Measurements from ENCODE around the gene WFDC5. TPM values are rescaled to one million over a fixed set of nuclear protein-coding genes. Genes with fewer than 3 reads are reported as not detected.

Gene WFDC5
- total RNA-seq, 1 donor from 2014 or later: not detected

DNA sequence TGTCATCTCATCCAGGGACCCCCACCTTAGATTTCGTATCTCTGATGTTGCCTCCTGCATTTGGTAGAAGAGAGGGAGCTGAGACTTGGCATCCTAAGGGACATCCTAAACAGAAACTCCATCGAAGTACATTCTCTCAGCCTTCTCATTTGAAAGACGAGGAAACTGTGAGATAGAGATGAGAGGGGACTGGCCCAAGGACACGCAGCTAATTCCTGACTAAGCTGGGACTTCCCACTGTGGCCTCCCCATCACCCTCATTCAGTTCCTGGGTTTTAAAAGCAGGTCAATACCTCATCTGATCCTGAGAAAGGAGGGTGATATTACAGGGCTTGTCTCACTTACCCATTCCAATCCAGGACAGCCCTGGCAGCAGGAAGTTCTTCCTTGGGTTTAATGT, 855 bp upstream of the WFDC5 start:
- no peak for DNase-seq (ENCODE audit: low read depth)

DNA sequence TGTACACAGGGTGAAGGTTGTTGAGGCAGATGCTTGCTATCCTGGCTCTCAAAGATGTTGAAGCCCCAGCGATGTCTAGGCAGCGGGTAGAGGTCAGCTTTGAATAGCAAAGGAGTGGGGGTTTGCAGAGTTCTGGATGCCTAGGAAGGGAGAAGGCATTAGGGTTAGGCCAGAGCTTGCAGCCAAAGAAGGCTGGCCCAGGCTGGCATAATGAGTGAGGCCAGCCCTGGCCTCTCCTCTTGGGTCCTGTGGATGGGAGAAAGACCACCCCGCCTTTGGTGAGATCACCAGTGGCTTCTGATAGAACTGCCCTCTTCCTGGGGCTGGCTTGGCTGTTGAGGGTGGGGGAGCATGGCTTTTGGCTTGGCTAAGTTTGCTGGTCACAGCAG, 406 bp upstream of the WFDC5 start:
- no peak for DNase-seq (ENCODE audit: low read depth)

- no peak for DNase-seq (ENCODE audit: low read depth)
These were observed 1.1 kb downstream of the WFDC5 start for GRCh38 chr20:45113865-45114264.

- DNase-seq (ENCODE audit: low read depth): no peak
These were observed 2.2 kb downstream of the WFDC5 start for GRCh38 chr20:45112754-45113153.

DNA sequence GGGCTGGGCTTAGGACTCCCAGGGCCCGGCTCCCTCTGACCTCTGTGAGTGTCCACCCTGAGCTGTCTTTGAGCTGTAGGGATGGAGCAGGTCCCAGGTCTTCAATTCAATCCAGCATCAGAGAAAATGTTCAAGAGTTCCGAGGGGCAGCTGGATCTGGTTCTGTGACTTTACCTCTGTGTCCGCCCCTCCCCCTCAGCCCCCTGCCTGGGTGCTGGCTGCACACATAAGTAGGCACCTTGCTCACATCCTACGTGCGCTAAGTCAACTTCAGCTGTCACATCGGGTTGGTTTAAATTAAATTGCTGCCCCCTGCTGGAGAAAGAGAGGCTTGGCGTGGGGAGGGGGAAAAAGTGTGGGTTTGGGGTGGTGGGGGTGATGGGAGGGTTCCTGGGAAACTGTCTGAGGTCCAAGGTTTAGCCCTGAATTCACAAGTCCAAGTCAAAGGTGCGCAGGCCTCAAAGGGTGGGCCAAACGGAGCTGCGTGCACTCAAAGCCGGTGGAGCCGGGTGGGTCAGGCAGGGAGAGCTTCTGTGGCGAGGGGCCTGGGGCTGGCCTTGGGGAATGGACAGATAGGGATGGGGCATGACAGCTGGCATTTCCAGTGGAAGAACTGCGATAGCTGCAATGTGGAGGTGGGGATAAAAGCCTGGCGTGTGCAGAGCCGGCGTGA, 3.0 kb downstream of the WFDC5 start:
- DNase-seq (ENCODE audit: low read depth): peak; percentile 18

GRCh38 chr20:45111285-45111684, 3.7 kb downstream of the WFDC5 start:
- no peak for DNase-seq (ENCODE audit: low read depth)

DNA sequence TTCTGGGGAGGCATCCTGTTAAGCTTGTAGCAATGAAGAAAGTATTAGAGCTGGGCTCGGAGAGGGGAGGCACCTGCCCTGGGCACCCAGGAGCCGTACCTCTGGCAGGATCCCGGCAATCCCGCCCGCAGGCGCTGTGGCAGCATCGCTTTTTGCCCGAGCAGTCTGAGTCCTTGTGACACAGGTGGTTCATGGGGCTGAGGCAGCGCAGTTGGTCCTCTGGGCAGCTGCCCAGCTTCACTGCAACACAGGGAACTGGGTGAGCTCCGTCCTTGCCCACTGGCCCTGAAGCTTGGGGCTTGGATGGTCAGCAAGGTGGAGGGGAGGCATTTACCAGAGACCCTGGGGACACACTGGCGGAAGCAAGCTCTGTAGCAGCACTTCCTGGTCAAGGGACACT, 4.7 kb downstream of the WFDC5 start:
- DNase-seq (ENCODE audit: low read depth): no peak

DNA sequence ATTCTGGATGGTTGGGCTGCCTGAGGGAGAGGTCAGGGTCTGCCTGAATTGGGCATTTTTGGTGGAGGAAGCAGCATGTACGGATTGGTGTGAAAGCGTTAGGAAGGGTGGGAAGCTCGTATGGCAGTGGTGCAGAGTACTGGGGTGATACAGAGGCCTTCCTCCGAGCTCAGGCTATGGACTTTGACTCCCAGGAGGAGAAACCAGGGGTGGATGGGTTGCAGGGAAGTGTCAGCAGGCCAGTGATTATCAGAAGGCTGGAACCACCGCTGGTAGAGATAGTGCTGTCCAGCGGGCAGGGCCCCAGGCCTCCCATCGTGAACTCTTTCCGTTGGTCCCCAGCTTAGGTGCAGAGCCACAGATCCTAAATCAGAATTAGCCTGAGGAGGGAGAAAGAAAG, 5.3 kb downstream of the WFDC5 start:
- no peak for DNase-seq (ENCODE audit: low read depth)

DNA sequence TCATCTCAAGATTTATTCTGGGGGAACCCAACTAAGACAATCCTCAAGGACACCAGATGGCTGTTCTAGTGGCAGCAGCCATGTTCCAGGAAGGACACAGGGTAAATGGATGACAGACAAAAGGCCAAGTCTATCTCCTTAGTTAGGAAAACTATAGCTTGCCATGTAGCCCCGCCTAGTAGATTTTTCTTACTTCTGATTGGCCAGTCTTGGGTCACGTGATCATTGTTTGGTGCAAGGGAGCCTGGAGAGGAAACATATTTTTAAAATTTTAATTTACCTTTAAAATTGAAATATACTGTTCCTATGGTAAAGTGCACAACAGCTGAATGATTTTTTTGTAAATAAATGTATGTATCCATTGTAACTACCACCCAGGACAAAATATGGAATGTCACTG, 9.7 kb downstream of the WFDC5 start:
- peak; percentile 41 for DNase-seq (ENCODE audit: low read depth)

DNA sequence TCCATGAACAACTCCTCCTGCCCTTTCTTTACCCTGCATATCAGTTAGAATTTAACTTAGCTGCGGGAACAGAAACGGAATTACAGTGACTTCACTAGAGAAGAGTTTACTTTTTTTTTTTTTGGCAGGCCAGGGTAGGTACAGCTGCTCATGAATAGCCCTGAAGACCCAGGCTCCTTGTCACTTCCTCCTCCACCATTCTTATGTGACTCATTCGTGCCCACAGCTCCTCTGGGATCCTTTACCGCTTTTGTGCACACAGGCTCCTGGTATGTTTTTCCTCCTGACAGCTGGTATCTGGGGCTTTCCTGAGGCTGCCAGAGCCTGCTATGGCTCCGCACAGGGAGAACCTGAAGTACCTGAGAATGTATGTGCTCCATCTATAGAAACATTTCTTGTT, 10.2 kb downstream of the WFDC5 start:
- peak; percentile 96 for DNase-seq (ENCODE audit: low read depth)

DNA sequence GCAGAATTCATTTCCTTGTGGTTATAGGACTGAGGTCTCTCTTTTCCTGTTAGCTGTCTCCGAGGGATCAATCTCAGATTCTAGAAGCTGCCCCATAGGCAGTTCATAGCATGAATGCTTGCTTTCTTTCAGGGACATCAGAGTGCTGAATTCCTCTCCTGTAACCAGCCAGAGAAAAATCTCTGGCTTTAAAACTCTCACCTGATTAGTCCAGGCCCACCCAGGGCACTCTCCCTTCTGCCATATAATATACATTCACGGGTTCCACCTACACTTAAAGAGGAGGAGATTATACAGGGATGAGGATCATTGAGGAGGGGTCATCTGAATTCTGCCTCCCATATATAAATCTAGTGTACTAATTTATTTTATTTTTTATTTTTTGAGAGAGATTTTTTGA, 11.9 kb downstream of the WFDC5 start:
- no peak for DNase-seq (ENCODE audit: low read depth)

DNA sequence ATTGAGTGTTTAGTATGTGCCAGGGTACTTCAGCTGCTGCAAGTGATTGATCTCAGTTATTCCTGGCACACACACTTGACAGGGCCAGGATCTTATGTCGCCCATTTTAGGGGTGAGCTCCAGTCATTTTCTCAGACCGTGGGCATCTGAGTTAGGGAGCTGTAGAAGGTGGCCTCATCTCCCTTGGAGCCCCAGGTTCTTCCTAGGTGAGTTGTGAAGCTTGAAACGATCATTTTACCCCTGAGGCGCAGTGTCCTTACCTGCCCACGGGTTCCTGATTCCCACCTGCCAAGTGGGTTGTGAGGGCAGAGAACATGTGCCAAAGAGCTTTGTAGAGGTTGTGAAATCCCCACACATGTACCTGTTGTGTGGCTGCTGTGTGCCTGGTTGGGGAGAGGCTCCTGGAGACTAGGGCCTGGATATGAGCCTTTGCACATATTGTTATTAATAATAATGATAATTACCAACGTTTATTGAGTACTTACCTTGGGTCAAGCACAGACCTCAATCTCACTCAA, 13.6 kb downstream of the WFDC5 start:
- no peak for DNase-seq (ENCODE audit: low read depth)

DNA sequence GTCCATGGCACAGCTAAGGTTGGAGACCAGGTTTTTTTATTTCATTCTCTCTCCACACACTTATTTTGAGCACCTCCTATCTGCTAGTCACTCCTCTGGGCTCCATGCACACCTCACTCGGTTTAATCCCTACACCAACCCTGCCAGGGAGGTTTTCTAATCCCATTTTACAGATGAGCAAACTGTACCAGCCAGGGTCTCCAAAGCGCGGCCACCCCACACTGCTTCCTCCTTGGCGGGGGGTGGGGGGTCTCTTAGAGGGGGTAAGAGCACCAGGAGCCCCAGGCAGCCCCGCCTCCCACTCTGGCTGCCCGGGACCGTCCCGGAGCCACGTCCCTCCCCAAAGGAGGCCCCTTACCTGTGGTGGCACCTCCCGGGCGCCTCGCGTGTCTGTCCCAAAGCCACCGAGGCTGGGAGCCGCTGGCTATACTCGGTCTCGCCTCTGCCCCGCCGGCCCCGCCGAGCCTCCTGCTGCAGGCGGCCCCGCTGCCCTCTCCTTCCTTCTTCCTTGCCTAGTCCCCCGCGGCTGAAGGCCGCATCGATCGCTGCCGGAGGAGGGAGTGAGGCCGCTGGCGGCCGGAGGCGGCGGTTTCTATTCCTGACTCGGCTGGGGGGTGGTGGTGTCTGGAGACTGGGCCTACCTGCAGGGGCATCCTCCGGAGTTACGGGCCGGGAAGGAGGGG, 14.3 kb downstream of the WFDC5 start, which contains the start of gene KCNS1:
Gene KCNS1 (minus strand): TSS at position 565 of the 683 bp plus-strand sequence. CDS start 1,891 bp downstream, outside the sequence.
- no peak for DNase-seq (ENCODE audit: low read depth)

- no peak for DNase-seq (ENCODE audit: low read depth)
These were observed 16.7 kb downstream of the WFDC5 start for GRCh38 chr20:45098103-45098773.

DNA sequence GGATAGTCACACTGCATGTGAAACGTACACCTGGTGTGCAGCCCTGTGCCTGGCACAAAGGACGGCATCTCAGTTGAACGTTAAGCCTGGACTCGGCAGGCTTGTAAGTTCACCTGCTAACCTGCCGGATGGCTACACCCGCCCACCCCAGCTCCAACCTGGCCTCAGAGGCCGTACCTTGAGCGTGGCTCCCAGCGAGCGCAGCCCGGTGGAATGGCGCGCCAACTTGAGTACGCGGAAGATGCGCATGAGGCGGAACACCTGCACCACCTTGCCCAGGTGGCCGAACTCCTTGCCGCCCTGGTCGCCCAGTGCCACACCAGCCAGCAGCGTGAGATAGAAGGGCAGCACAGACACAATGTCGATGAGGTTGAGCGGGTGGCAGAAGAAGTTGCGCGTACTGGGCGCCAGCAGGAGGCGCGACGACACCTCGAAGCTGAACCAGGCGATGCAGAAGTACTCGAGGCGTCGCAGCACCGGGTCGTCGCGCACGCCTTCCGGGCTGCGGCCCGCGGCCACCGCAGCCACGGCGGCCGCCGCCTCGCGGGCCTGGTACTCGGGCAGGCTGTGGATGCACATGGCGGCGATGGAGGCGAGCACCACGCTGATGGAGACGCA, 17.4 kb downstream of the WFDC5 start:
- DNase-seq (ENCODE audit: low read depth): no peak

DNA sequence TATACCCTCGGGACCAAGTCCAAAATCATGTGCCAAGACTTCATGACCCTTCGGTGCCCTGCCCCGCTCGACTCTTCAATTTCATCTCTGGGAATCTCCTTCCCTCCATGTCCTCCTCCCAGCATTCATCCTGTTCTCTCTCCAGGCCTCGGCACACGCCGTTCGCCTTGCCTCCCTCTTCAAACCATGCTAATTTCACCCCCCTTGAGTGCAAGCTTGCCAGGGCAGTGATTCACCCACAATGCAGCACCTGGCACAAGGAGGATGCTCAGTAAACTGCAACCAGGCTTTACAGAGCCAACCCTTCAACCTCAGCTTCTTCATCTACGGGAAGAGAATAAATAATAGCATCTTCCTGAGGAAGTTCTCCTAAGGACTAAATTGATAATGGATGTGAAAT, 18.2 kb downstream of the WFDC5 start:
- no peak for DNase-seq (ENCODE audit: low read depth)

GRCh38 chr20:45095805-45096238, 19.2 kb downstream of the WFDC5 start:
- peak; percentile 78 for DNase-seq (ENCODE audit: low read depth)

DNA sequence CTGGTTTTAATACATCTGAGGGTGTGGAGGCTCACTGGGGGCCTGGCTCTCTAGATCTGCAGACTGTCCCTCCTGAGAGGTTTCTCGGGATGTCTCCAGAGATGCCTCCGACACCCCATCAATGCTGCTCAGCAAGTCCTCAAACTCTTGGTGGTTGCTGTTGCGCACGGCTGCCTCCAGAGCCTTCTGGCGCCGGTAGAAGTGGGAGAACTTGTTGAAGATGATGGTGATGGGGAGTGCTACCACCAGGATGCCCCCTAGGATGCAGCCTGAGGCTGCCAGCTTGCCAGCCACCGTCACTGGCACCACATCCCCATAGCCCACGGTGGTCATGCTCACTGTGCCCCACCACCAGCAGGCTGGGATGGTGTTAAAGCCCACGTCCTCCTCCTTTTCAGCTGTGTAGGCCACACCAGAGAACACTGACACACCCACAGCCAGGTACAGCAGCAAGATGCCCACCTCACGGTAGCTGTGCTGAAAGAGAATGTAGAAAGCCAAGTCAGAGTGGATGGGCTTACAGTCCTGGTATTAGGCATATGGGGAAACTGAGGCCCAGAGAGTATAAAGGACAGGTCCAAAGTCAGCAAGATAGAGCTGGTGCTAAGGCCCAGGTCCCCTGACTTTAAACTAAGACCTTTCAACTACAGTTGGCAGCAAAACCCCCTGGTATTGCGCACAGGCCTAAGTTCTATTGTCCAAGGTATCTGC, 20.0 kb downstream of the WFDC5 start:
- no peak for DNase-seq (ENCODE audit: low read depth)

DNA sequence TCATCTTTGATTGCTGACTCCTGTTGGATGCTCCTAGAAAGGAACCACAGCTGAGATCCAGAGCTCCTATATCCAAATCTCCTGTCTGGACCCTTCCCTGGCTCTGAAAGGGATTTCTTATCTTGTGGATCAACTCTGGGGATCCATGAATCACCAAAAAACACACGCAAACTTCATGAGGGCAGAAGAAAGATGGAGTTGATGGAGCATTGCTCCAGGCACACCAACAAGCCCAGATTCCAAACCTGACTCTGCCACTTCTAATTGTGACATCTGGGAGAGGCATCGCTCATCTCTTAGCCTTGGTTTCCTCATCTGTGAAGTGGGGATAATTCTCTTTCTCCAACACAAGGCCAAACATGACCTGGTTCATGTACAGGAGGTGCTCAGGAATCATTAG, 20.8 kb downstream of the WFDC5 start:
- DNase-seq (ENCODE audit: low read depth): no peak

- DNase-seq (ENCODE audit: low read depth): no peak
These were observed 22.1 kb downstream of the WFDC5 start for GRCh38 chr20:45092898-45093297.

DNA sequence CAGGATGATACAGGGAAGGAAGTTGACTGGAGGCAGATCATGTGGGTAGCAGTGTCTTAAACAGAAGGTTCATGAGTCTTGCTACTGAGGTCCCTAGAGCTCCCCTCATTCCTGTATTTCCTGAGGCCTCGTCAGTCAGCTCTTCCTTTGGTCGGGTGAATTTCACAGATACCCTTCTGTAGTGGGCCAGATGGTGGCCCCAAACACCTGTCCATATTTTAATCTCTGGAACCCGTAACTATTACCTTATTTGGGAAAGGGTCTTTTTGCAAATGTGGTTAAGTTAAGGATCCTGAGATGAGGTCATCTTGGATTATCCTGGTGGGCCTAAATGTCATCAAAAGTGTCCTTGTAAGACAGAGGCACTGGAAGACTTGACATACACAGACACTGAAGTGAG, 23.6 kb downstream of the WFDC5 start:
- DNase-seq (ENCODE audit: low read depth): no peak

Data from myocyte (in vitro differentiated cells).